ENCODE measurements around the gene IL19.
"Not testable (repeated sequence)": the region's sequence is repeated elsewhere in the genome, so short reads cannot be mapped to it uniquely, and the experiment has no call there.

The IL19 gene

DNA sequence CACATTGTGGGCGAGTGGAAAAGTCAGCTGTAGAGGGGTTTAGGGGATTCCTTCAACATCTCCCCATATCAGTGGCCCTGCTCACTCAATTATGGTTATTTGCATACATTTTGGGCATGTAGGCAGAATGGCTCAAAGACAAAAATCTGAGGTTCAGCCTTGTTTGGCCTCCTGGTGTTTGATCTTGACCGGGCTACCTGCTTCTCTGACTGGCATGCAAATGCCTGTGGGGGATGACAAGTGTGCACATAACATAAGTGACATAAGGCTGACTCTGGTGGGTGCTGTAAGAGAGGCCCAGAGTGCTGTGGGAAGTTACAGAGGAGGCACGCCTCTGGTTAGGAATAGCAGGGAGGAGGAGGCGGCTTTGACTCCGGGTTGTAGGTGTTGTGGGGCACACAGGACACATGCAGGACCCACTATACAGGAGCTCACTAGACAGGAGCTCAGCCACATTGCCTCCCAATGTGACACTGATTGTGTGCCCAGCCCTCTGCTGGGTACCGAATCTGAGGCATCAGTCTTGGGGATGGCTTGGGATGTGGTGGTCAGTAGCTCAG is 29.4 kb upstream of the IL19 start:
- no peak for DNase-seq

DNA sequence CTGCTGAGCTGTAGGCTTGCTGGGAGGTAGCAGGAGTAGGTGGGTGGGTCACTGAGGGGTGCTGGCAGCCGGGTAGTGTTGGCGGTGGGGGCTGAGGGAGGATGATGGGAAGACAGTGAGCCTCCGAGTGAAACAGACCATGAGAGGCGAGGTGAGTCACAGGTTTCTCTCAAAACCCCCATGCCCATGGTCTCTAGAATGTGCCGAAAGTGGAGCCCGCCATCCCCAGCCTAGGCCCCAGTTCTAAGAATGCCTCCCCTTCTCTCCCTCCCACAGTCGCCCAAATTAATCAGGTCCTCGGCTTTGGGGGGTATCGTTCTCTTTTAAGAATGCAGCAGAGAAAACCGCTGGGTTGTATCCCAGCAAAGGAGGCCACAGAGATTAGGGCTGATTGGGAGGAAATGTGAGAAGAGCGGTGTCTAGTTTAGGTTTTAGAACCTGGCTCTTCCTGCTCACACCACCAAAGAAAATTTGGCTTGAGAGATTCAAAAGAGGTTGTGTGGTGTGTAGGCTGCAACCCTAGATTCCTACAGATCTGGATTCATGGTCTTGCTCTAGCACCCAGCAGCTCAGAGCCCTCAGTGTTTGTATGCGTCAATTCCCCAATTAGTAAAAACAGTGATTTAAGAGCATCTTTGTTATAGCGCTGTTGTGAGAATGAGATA is 27.7 kb upstream of the IL19 start:
- DNase-seq = no peak

DNA sequence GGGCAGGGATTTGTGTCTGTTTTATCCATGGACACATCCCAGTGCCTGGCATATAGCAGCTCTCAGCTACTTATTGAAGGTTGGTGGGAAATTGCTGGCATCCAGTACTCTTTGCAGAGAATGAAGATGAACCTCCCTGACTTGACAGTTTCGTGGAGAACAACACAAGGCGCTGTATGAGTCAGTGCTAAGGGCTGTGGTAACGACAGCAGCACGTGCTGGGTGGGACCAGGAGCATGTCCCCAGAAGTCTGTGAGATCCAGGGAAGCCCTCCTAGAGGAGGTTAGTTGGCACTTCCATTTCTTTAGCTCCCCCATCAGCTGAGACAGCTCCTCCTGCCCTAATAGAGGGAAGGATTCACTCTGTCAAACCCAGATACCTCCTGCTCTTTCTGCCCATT is 25.9 kb upstream of the IL19 start:
- DNase-seq = no peak

DNA sequence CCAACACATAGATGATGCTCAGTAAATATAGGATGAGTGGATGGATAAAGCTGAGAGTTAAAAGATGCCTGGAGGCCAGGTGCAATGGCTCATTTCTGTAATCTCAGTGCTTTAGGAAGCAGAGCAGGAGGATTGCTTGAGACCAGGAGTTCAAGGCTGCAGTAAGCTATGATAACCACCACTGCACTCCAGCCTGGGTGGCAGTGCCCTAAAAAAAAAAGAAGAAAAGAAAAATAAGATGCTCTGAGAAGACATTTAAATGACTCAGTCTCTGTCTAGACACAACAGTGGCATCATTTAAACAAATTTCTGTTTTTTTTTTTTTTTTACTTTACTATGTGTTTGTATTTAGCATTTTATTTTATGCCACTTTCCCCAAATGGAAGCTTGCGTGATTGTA is 25.3 kb upstream of the IL19 start:
- DNase-seq = no peak

DNA sequence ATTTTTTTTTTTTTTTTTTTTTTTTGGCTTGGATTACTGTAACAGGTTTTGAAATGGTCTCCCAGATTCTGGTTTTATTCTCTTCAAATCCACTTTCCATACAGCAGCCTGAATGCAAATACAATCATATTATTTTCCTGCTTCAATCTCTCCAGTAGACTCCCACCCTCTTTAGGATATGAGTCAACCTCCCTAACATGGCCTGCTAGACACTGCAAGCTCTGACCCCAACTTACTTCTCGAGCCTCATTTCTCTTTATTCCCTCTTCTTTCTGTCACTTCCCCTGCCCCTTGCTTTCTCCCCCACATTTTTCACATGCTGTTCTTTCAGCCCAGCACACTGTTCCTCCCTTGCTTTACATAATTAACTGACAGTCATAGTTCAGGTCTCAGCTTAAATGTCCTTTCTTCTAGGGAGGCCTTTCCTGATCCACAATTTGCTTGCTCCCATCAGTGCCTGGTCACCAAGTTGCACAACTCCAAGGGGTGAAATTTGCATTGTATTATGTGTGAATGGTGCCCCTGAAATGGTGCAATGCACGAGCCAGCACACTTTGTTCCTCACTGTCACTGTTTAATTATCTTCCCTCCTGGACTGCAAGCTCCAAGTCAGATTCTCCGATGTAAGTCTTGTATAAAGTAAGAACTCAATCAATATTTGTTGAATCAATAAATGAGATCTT is 22.1 kb upstream of the IL19 start:
- DNase-seq = no peak

DNA sequence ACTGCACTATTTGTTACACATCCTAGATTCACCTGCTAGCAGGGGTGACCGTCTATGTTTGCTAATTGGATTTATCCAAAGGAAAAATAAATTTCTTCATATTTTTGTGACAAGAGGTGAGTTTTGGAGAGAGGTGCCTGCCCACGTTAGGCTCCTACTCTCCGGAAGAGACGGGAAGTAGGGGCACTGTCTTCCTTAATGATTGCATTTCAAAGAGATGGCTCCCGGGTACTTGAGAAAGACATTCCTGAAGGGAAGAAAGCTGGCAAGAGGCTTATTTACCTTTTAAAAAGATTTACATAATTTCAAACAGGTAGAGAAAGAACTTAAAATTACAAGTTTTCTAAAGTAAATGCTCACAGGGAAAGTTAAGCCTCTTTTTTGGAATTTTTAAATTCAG is 18.7 kb upstream of the IL19 start:
- no peak for DNase-seq

DNA sequence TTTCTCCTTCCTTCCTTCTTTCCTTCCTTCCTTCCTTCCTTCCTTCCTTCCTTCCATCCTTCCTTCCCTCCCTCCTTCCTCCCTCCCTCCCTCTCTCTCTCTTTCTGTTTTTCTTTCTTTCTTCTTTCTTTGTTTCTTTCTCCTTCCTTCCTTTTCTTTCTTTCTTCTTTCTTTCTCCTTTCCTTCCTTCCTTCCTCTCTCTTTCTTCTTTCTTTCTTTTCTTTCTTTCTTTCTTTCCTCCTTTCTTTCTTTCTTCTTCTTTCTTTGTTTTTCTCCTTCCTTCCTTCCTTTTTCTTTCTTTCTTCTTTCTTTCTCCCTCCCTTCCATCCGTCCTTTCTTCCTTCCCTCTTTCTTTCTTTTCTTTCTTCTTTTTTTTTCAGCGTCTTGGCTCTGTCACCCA is 18.1 kb upstream of the IL19 start:
- DNase-seq = no peak

DNA sequence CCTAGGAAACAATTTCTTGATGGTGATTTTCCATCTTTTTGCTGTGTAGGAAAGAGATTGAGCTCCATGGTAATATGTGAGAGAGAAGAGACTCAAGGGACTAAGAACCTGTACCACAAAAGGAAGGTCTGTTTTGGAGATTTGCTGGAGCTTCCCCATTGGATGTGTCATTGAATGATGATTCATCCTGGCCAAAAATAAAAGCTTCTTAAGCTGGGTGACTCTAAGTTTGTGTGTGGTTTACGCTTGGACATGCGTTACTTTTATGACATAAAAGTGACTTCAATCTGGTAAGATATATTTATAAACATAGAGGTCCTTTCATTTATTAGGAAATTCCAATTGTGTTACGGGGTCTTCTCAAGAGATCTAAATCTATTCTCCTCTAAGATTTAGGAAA is 17.4 kb upstream of the IL19 start:
- DNase-seq = no peak

DNA sequence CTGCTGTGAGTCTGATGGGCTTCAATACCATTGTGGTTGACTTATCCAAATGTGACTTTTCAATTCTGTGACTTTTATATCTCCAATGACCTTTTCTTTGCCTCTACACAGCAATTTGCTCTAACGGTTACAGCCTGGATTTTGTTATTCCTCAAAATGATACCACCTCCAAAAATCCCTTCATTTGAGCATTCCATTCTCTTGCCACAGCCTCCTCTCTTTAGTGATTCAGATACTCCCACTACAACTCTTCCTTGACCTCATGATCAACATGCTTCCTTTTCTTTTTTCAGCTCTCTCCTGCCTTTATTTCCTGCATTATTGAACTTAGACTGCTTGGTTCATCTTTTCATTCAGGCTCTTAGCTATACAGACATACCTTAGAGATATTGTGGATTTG is 16.6 kb upstream of the IL19 start:
- no peak for DNase-seq

DNA sequence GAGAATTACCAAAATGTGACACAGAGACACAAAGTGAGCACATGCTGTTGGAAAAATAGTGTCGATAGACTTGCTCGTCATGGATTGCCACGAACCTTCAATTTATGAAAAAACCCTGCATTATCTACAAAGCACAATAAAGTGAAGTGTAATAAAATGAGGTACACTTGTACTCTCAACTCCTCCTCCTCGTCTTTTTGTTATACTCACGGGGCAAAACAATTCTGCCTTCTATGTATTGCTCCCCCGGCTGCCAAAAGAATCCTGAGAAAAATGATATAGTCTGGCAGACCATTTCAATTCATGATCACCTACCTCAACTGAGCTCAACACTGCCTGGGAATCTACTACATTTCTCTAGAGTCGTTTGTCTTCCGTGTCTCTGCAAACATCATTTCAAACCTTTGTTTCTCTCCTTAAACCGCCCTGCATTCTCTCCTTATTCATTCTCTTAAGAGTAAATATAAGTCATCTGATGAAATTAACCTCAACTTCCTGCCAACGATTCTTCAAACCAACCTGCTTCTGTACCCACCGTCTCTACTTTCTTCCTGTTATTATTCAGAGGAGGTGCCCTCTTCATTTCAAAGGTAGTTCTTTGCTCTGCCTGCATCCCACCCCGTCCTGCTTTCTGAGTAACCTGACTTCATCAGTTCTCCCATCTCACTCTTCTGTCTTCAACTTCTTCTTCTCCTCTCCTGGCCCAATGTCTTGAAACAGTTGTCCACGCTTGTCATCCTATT is 12.9 kb upstream of the IL19 start:
- DNase-seq = peak; percentile 35 to 38

DNA sequence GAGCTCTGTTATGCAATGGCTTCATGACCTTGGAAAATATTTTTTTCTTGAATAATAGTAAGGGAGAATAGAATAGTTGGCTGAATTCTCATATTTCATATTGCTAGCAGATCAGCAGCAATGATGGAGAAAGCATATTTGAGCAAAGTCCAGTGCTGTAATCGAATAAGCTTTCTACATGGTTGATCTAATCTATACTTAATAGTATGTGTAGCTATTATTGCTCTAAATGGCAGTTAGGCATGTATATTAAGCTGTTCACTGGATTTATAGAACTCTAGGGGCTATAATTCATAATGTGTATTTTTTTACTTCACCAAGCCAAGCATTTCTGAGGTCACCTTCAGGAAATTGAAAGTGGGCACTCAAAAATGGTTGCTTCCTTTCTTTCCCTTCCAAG is 10.0 kb upstream of the IL19 start:
- DNase-seq = no peak

DNA sequence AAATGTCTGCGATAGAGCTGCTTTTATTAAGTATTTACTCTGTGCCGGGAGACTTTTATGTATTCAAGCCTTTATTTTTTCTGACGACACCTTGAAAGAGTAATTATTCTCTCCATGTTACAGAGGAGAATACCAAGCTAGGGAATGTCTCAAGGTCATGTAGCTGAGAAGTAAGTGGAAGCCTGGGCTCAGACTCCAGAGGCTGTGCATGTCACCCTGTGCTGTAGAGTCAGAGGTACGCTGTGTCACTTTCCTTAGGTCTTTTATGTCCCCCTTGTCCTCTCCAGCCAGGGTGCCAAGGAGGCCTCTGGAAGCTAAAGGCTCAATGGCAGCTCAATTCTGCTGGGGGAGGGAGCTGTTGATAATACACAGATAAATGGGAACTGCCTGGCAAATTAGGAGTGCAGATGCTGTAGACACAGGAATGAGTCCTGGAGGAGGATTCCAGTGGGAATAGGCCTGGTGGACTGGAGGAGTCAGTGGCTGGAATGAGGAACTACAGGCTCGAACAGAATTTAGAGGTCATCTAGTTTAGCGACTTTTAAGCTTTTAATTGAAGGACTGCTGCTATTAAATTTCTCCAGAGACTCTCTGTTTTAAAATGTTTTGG is 9.3 kb upstream of the IL19 start:
- no peak for DNase-seq

DNA sequence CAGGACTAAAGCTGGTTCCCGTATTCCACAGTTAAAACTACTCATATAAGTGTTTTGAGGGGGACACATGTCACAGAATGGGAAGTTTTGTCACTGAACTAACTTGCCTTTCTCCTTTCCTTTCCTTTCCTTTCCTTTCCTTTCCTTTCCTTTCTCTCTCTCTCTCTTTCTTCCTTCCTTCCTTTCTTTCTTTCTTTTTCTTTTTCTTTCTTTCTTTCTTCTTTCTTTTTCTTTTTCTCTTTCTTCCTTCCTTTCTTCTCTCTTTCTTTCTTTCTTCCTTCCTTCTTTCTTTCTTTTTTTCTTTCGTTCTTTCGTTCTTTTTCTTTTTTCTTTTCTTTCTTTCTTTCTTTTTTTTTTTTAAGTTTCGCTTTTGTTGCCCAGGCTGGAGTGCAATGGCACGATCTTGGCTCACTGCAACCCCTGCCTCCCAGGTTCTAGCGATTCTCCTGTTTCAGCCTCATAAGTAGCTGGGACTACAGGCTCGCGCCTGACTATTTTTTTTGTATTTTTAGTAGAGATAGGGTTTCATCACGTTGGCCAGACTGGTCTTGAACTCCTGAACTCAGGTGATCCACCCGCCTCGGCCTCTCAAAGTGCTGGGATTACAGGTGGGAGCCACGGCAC is 7.7 kb upstream of the IL19 start:
- DNase-seq = not testable (repeated sequence)

DNA sequence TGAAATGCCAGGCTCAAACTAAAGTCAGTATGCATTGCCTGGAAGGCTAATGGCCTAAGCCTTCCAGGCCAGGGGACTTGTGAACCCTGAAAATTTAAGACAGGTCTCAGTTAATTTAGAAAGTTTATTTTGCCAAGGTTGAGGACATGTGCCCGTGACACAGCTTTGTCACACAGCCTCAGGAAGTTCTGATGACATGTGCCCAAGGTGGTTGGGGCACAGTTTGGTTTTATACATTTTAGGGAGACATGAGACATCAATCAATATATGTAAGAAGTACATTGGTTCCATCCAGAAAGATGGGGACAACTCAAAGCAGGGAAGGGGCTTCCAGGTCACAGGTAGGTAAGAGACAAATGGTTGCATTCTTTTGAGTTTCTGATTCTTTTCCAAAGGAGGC is 4.8 kb upstream of the IL19 start:
- not testable (repeated sequence) for DNase-seq

DNA sequence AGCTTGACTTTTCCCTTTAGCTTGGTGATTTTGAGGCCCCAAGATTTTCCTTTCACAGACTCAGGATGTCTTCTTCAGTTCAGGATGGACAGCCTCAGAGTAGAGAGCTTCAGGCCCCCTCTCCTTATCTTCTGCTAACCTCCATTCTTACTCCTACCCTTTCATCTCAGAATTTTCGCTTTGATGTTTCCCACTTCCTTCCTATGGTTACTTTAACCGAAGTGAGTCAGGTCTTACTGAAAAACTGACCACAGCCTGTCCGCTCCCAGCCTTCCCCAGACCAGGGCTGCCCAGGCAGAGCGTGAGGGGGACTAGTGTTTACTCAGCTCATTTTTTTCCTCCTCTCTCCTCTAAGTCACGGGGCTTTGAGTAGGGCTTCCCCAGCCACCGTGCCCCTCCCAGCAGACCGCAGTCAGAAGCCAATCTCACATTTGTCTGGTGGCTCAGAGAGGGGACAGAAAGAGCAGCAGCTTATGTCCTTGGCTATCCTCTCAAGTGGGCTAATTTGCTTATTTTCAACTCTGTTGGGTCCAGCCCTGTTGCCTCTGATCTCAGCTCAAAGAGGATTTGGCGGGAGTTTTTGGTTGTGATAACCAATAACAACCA is 4.2 kb upstream of the IL19 start:
- DNase-seq = peak; percentile 64 to 67

DNA sequence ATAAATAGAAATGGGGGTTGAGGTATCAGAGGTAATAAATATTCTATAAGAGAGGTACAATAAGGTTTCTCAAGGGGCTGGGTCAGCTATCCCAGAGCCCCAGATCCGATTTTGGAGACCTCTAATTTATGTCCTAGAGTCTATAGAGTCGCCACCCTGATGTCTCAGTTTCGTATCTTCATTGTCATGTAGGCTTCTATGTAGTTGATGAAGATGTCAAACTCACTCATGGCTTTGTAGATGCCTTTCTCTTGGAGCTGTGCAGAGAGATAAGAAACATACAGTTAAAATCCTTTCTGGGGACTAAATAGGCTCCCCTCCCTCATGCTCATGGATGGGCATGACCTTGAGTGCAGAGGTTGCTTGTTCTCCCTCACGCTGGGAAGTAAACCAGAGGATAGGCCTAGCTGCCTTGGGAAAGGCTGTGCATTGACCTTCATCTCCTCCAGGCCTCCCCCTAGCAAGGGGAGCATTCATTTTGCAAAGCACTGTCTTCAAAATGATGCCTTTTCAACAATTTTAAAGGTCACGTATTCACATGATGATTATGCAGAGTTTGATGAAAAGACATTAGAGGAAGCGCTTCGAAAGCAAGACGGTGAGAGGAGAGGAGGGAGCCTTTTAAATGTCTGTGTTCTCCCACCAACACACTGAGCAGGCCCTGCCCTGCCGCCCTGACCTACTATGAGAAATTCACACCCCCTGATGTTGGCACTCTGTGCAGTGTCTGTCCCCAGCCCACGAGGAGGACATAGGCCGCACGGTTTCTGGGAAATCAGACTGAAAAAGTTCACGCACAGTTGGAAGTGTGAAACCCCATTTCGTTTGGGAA is 1.9 kb upstream of the IL19 start:
- DNase-seq = no peak

DNA sequence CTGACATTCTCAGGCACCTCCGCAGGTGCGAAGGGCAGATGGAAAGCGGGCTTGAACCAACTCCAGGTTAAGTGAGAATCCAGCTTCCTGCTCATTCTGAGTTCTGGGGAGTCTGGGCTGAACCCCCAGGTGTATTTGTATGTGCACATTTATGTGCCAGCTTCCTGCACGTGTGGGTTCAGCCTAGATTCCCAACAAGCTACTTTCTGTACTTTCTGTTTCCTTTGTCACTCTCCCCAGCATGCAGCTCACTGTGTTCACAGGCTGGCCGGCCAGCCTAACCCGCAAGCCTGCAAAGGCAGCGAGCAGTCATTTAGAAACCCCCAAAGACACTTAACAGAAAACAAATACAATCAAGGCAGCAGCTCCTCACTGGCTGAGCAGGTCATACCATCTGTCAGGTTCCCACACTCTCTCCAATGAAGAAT is 1.3 kb upstream of the IL19 start:
- DNase-seq = no peak

DNA sequence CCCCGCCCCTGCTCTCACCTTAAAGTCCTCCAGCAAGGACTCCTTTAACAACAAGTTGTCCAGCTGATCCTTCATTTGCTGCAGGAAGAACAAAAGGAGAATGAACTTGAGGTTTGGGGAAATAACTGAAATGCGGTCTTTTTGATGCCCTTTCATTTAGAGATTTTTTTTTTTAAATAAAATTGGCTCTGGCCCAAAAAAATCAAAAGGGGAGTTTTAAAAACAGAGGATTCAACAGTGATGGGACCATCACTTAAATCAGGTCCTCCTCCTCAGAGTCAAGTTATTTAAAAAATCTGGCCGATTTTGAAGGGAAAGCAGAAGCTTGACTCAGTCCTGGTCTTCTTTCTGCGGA is 742 bp downstream of the IL19 start:
- no peak for DNase-seq

DNA sequence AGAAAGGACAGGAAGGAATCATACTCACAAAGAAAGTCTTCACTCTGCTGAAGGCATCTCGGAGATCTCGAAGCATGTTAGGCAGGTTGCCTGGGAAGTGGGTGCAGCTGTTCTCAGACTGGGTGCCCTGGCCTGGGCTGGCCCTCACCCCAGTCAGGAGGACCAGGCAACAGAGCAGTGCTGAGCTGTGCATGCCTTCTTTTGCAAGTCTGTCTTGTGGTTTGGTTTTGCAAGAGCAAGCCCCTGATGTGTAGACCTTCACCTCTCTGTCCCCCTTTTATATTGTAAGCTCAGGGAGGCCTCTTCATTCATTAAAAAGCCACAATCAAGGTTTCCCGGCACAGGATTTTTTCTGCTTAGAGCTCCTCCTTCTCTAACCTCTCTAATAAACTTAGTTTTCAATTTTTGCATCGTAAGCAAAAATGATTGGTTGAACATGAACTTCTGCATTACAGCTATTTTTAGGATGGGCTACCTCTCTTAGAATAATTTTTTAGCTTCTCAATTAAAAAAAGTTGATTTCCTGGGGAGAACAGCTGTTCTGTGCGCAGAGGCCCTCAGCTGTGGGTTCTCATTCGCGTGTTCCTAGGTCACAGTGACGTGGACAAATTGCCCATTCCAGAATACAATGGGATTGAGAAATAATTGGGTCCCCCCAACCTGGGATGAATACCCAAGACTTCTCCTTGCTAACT is 1.8 kb downstream of the IL19 start, which contains the start of gene IL10:
TSS of gene IL10 (minus strand) at position 252 of the 695 bp plus-strand sequence. CDS start at position 193, 59 bp downstream.
- no peak for DNase-seq

DNA sequence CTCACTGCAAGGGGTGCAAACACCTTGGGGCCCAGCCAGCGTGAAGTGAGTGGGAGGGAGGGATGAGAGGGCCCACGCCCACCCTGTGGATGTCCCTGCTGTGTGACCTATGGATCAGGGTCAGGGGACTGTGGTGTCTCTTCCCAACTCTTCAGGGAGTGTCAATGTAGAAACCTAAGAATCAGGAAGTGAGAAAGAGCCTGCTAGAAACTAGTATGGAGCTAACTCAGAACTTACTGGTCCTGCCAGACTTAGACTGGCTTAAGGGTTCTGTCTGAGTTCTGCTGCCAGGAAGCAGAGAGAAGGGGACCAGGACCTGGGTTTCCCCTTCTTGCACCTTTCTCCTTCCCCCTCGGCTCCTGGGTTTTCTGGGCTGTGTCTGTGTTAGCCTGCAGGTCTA is 3.5 kb downstream of the IL19 start:
- no peak for DNase-seq

DNA sequence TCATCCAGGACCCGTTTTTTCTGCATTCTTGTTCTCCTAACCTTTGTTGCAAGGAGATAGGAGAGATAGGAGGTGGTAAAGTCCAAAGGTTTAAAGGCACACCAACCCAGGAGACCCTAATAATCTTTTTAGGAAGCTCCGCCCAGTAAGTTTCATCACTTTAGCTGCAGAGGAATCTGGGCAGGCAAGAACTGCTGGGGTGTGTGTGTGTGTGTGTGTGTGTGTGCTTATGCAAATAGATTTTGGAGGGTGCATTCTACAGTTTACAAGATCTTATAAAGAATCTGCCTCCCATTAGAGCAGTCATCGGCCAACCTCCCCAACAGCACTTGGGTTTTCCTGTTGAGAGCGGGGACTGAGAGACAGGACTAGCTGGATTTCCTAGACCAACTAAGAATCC is 5.7 kb downstream of the IL19 start:
- no peak for DNase-seq

All from activated CD4-positive, alpha-beta T cell treated with anti-CD3 and anti-CD28 coated beads, Interleukin-2, amount 50 U/mL, for 4 hours (primary cell).